Ishikawa (cell line): ENCODE data around the gene ACTN4.

Experiments
- CEBPB ChIP-seq: IDR thresholded peaks from 2 replicates; pipeline ENCODE4 v1.6.1; 2012
- CREB1 ChIP-seq: IDR thresholded peaks from 2 replicates; pipeline ENCODE4 v1.6.1; 2012; ENCODE audit warnings: low read depth
- EGR1 ChIP-seq: IDR thresholded peaks from 2 replicates; pipeline ENCODE4 v1.6.1; 2012
- EP300 ChIP-seq: IDR thresholded peaks from 2 replicates; pipeline ENCODE4 v1.6.1; 2012; ENCODE audit warnings: borderline replicate concordance
- FOXM1 ChIP-seq: IDR thresholded peaks from 2 replicates; pipeline ENCODE4 v1.6.1; 2012; ENCODE audit warnings: low read depth, borderline replicate concordance
- NFIC ChIP-seq: IDR thresholded peaks from 2 replicates; pipeline ENCODE4 v1.6.1; 2012
- RAD21 ChIP-seq: IDR thresholded peaks from 2 replicates; pipeline ENCODE4 v1.6.1; 2012; ENCODE audit warnings: low read depth
- TAF1 ChIP-seq: IDR thresholded peaks from 2 replicates; pipeline ENCODE4 v1.6.1; 2012; ENCODE audit warnings: low read depth, mild to moderate bottlenecking
- TCF12 ChIP-seq: IDR thresholded peaks from 2 replicates; pipeline ENCODE4 v1.6.1; 2012; ENCODE audit warnings: low read depth
- TEAD4 ChIP-seq: IDR thresholded peaks from 2 replicates; pipeline ENCODE4 v1.6.1; 2012
- YY1 ChIP-seq: IDR thresholded peaks from 2 replicates; pipeline ENCODE4 v1.6.1; 2012; ENCODE audit warnings: low read depth
- ZBTB7A ChIP-seq: IDR thresholded peaks from 2 replicates; pipeline ENCODE4 v1.6.1; 2012; ENCODE audit warnings: low read depth
- TF ChIP-seq, protein P1 (sequence below): IDR thresholded peaks from 2 replicates; pipeline ENCODE4 v1.6.1; 2012; ENCODE audit warnings: low read depth, mild to moderate bottlenecking
- TF ChIP-seq, protein P2 (sequence below): IDR thresholded peaks from 2 replicates; pipeline ENCODE4 v1.6.1; 2012
- TF ChIP-seq, protein P3 (sequence below): IDR thresholded peaks from 2 replicates; pipeline ENCODE4 v1.6.1; 2012

ACTN4 gene

GRCh38 chr19:38647368-38647965 is at the start of gene ACTN4:
TSS of gene ACTN4 (plus strand) at chr19:38647649. CDS start at chr19:38647746, 97 bp downstream.
- no peak for TF ChIP-seq TEAD4
- no peak for TF ChIP-seq TCF12
- TF ChIP-seq CREB1: no peak
- TF ChIP-seq, protein P1, sequence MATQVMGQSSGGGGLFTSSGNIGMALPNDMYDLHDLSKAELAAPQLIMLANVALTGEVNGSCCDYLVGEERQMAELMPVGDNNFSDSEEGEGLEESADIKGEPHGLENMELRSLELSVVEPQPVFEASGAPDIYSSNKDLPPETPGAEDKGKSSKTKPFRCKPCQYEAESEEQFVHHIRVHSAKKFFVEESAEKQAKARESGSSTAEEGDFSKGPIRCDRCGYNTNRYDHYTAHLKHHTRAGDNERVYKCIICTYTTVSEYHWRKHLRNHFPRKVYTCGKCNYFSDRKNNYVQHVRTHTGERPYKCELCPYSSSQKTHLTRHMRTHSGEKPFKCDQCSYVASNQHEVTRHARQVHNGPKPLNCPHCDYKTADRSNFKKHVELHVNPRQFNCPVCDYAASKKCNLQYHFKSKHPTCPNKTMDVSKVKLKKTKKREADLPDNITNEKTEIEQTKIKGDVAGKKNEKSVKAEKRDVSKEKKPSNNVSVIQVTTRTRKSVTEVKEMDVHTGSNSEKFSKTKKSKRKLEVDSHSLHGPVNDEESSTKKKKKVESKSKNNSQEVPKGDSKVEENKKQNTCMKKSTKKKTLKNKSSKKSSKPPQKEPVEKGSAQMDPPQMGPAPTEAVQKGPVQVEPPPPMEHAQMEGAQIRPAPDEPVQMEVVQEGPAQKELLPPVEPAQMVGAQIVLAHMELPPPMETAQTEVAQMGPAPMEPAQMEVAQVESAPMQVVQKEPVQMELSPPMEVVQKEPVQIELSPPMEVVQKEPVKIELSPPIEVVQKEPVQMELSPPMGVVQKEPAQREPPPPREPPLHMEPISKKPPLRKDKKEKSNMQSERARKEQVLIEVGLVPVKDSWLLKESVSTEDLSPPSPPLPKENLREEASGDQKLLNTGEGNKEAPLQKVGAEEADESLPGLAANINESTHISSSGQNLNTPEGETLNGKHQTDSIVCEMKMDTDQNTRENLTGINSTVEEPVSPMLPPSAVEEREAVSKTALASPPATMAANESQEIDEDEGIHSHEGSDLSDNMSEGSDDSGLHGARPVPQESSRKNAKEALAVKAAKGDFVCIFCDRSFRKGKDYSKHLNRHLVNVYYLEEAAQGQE: 0 out of 2 replicates have a peak, but pooled peaks have one; percentile 15
- TF ChIP-seq, protein P2, sequence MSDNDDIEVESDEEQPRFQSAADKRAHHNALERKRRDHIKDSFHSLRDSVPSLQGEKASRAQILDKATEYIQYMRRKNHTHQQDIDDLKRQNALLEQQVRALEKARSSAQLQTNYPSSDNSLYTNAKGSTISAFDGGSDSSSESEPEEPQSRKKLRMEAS: peak; percentile 86
- TF ChIP-seq ZBTB7A: 0 out of 2 replicates have a peak, but pooled peaks have one; percentile 32
- peak; percentile 47; the same call in 1 of the 2 replicates for TF ChIP-seq EGR1
- TF ChIP-seq, protein P3, sequence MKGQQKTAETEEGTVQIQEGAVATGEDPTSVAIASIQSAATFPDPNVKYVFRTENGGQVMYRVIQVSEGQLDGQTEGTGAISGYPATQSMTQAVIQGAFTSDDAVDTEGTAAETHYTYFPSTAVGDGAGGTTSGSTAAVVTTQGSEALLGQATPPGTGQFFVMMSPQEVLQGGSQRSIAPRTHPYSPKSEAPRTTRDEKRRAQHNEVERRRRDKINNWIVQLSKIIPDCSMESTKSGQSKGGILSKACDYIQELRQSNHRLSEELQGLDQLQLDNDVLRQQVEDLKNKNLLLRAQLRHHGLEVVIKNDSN: no peak
- TF ChIP-seq CEBPB: no peak
- no peak for TF ChIP-seq RAD21
- no peak; the same call in 1 of the 2 replicates for TF ChIP-seq EP300
- no peak for TF ChIP-seq NFIC
- peak; percentile 97 for TF ChIP-seq TAF1
- TF ChIP-seq YY1: peak; percentile 74
- no peak for TF ChIP-seq FOXM1

DNA sequence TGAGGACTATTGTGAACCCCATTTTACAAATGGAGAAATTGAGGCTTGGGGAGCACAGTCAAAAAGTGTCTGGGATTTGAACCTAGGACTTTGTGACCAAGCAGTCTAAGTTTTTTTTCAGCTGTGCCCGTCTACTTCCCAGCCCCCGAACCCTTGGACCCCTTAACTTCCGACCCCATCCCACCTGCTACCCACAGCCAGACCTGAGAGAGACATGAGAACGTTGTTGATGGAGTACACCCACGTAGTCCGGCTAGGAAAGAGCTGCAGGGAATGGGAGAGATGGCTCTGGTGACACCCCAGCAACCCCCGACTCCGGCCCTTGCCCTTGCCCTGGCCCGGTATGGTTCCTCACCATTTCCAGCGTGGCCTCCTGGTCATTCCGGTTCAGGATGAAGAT is 47.7 kb upstream of the ACTN4 start:
- no peak for TF ChIP-seq YY1
- no peak for TF ChIP-seq CEBPB

DNA sequence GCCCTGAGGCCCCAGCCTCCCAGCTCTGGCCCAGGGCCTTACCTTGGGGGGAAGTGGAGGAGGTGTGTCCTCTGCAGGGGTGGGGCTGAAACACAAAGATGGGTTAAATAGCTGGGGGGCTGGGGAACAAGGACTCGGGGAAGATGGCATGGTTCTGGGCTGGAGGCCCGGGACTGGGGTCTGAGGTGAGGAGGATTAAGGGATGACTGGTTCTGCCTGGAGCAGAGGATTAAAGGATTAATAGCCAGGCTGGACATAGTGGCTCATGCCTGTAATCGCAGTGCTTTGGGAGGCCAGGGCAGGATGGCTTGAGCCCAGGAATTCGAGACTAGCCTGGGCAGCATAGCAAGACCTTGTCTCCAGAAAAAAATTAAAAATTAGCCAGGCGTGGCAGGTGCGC is 41.3 kb upstream of the ACTN4 start:
- TF ChIP-seq TCF12 (no peak), RAD21 (no peak), NFIC (no peak), TAF1 (no peak)

DNA sequence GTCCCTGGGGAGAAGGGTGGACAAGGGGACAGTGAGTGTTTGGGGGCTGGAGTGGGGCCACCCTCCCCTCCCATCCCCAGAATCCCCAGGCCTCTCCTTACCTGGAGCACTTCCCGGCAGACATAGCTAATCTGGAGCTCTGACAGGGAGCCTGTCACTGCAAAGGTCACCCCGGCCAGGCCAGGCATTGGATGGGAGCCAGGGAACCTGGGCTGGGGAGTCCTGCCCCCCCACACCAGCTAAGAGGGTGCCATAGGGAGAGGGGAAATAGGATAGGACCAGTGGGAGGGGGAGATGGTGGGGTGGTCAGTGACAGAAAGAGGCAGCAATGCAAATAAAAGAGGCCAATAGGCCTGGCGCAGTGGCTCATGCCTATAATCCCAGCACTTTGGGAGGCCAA is 33.2 kb upstream of the ACTN4 start:
- TF ChIP-seq RAD21 (no peak), CREB1 (no peak), TEAD4 (no peak), YY1 (no peak), NFIC (no peak), CEBPB (no peak), EP300 (no peak), FOXM1 (no peak), TCF12 (no peak), TAF1 (no peak), ZBTB7A (no peak), EGR1 (no peak)
- TF ChIP-seq, protein P1: no peak
- TF ChIP-seq, protein P2: no peak
- TF ChIP-seq, protein P3: no peak

DNA sequence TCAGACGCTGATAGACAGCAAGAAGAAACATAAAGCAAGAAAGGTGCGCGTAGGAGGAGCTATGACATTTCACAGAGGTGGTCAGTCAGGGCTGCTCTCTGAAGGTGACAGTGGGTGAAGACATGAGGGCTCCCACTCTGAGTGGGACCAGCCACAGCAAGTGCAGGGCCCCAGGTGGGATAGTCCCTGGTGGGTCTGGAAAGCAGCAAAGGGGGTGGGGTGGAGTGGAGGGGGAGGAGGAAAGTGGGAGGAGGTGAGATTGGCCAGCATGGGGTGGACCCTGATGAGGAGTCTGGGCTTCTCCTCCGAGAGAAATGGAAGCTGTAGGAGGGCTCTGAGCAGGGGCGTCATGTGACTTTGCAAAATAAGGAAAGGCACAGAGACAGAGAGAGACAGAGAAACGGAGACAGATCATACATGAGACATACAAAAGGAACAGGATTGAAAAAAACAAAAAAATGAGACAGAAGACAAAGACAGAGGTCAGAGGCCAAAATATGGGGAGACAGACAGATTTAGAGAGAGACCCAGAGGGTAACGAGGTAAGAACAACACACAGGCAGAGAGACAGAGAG is 32.4 kb upstream of the ACTN4 start:
- TF ChIP-seq RAD21: no peak
- TF ChIP-seq, protein P3: 0 out of 2 replicates have a peak, but pooled peaks have one; percentile 14
- TF ChIP-seq TEAD4: no peak

GRCh38 chr19:38616265-38616664 is 31.2 kb upstream of the ACTN4 start:
- no peak for TF ChIP-seq NFIC
- no peak for TF ChIP-seq EGR1
- TF ChIP-seq TAF1: no peak
- TF ChIP-seq, protein P1: no peak
- TF ChIP-seq, protein P3: no peak
- no peak for TF ChIP-seq EP300
- TF ChIP-seq FOXM1: no peak
- no peak for TF ChIP-seq CEBPB
- no peak for TF ChIP-seq RAD21
- TF ChIP-seq YY1: no peak
- no peak for TF ChIP-seq TCF12
- TF ChIP-seq, protein P2: no peak
- TF ChIP-seq ZBTB7A: no peak
- TF ChIP-seq TEAD4: no peak
- no peak for TF ChIP-seq CREB1
